HG02943 (cell line): ENCODE results near the gene PCID2.

Source experiments
- ATAC-seq: cut with Tn5 transposase; IDR thresholded peaks from one replicate; pipeline ENCODE4 v1.9.1; 2021; ENCODE audit warnings: mild to moderate bottlenecking, low read depth, moderate library complexity; ENCODE audit not compliant: unreplicated experiment

PCID2 gene

GRCh38 chr13:113135281-113135760 is 73.1 kb downstream of the PCID2 start:
- ATAC-seq: no peak

- ATAC-seq: no peak
Observed at GRCh38 chr13:113129921-113130750, 78.3 kb downstream of the PCID2 start.

- ATAC-seq: no peak
Observed at GRCh38 chr13:113129480-113129879, 79.0 kb downstream of the PCID2 start.
